ENCODE data around the gene B4GALT1.

B4GALT1 gene

DNA sequence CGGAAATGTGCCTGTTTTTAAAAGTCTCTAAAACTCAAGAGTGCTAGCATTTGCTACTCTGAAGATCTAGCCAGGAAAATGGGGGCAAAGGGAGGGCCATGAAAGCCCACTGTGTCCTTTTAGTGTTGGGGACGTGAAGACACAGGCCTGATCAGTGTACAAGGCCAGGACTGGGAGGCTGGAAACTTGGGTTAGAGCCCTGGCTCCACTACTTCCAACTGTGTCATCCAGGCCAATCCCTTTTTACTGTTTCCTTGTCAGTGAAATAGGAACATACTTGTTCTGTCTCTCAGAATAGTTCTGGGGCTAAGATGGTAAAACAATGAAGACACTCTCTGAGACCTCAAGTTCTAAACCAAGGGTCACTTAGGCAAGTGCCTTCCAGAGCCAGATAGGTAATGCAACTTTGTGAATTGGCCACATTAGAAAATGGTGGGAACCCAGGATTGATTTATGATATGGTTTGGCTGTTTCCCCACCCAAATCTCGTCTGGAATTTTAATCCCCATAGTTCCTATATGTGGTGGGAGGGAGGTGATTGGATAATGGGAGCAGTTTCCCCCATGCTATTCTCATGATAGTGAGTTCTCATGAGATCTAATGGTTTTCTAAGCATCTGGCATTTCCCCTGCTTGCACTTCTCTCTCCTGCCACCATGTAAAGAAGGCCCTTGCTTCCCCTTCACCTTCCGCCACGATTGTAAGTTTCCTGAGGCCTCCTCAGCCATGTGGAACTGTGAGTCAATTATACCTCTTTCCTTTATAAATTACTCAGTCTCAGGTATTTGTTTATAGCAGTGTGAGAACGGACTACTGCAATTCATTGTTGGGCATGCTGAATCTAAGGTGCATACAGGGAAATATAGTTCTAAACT, 30.4 kb upstream of the B4GALT1 start:
- no peak overlapping the region for H2AFZ ChIP-seq (ENCODE audit: low read depth, low read length)
- no peak overlapping the region for H3K4me2 ChIP-seq (ENCODE audit: low read length, poor library complexity, severe bottlenecking)
- H2BK12ac ChIP-seq (ENCODE audit: low read length in 2 of 2): no peak overlapping the region
- no peaks in the 10 kb centered on the region for H3K79me1 ChIP-seq (replicated peaks; ENCODE audit: low read length, poor library complexity, severe bottlenecking)
- peak overlapping the region; percentile 71 for H3K9ac ChIP-seq (ENCODE audit: low read length)
- 67% methylated on average over 5 of the region's 6 CpGs for WGBS
- H2BK5ac ChIP-seq (ENCODE audit: low read depth, low read length, poor library complexity, severe bottlenecking): no peak overlapping the region
- no peak overlapping the region for H3K18ac ChIP-seq (ENCODE audit: low read depth in 1 of 2, low read length in 2 of 2)
- H3K4ac ChIP-seq (ENCODE audit: low read depth in 1 of 2, low read length in 2 of 2): no peak overlapping the region
- H4K8ac ChIP-seq (ENCODE audit: low read length): no peak overlapping the region
- DNase-seq: no peak
- H3K23ac ChIP-seq (ENCODE audit: low read length in 2 of 2): no peak overlapping the region
- H2BK120ac ChIP-seq (ENCODE audit: low read depth, low read length): no peak overlapping the region
- H3K9me3 ChIP-seq (ENCODE audit: control insufficient read depth, low read length): no peaks in the 10 kb centered on the region
- H3K27ac ChIP-seq (ENCODE audit: low read length, poor library complexity, severe bottlenecking): no peak overlapping the region
- H3K27me3 ChIP-seq (ENCODE audit: control insufficient read depth in 1 of 2, insufficient read depth in 1 of 2, low read length in 2 of 2): peaks cover 0 to 21% of the 10 kb centered on the region in 2 experiments
- H2BK15ac ChIP-seq (ENCODE audit: low read depth, poor library complexity, severe bottlenecking): no peak overlapping the region
- no peaks in the 10 kb centered on the region for H3K36me3 ChIP-seq (ENCODE audit: control insufficient read depth in 1 of 2, insufficient read depth in 2 of 2, low read depth in 1 of 2, low read length in 2 of 2)
- H3K4me1 ChIP-seq (ENCODE audit: control insufficient read depth, insufficient read depth, low read depth, low read length): no peaks in the 10 kb centered on the region
- H3K4me3 ChIP-seq (ENCODE audit: insufficient read depth in 1 of 2, low read depth in 1 of 2, low read length in 2 of 2): no peak overlapping the region
- H3K14ac ChIP-seq (ENCODE audit: low read length in 2 of 2): peak overlapping the region in 1 of 2 experiments; percentile 7
- no peak overlapping the region for H4K91ac ChIP-seq (ENCODE audit: low read length)
- no peak overlapping the region for H2AK5ac ChIP-seq (ENCODE audit: low read length, severe bottlenecking)

GRCh38 chr9:33196736-33197135, 29.6 kb upstream of the B4GALT1 start:
- no peak overlapping the region for H2AK5ac ChIP-seq (ENCODE audit: low read length, severe bottlenecking)

GRCh38 chr9:33193818-33194217, 26.7 kb upstream of the B4GALT1 start:
- no peak overlapping the region for H2BK12ac ChIP-seq (ENCODE audit: low read length in 2 of 2)
- no peak overlapping the region for H4K91ac ChIP-seq (ENCODE audit: low read length)
- no peak overlapping the region for H2BK15ac ChIP-seq (ENCODE audit: low read depth, poor library complexity, severe bottlenecking)
- no peak overlapping the region for H2BK120ac ChIP-seq (ENCODE audit: low read depth, low read length)
- no peak overlapping the region for H3K4me3 ChIP-seq (ENCODE audit: insufficient read depth in 1 of 2, low read depth in 1 of 2, low read length in 2 of 2)
- WGBS: 83% methylated on average over 3 of the region's 3 CpGs
- H2BK5ac ChIP-seq (ENCODE audit: low read depth, low read length, poor library complexity, severe bottlenecking): no peak overlapping the region
- H2AK5ac ChIP-seq (ENCODE audit: low read length, severe bottlenecking): no peak overlapping the region
- no peak overlapping the region for H4K8ac ChIP-seq (ENCODE audit: low read length)
- no peaks in the 10 kb centered on the region for H3K4me1 ChIP-seq (ENCODE audit: control insufficient read depth, insufficient read depth, low read depth, low read length)
- H2AFZ ChIP-seq (ENCODE audit: low read depth, low read length): no peak overlapping the region
- no peak overlapping the region for H3K18ac ChIP-seq (ENCODE audit: low read depth in 1 of 2, low read length in 2 of 2)
- H3K36me3 ChIP-seq (ENCODE audit: control insufficient read depth in 1 of 2, insufficient read depth in 2 of 2, low read depth in 1 of 2, low read length in 2 of 2): no peaks in the 10 kb centered on the region
- H3K4me2 ChIP-seq (ENCODE audit: low read length, poor library complexity, severe bottlenecking): no peak overlapping the region
- no peak overlapping the region for H3K14ac ChIP-seq (ENCODE audit: low read length in 2 of 2)
- no peak overlapping the region for H3K9ac ChIP-seq (ENCODE audit: low read length)
- no peak for DNase-seq
- no peak overlapping the region for H3K27ac ChIP-seq (ENCODE audit: low read length, poor library complexity, severe bottlenecking)
- no peaks in the 10 kb centered on the region for H3K79me1 ChIP-seq (replicated peaks; ENCODE audit: low read length, poor library complexity, severe bottlenecking)
- H3K23ac ChIP-seq (ENCODE audit: low read length in 2 of 2): no peak overlapping the region
- H3K4ac ChIP-seq (ENCODE audit: low read depth in 1 of 2, low read length in 2 of 2): no peak overlapping the region
- peaks cover 0 to 19% of the 10 kb centered on the region in 2 experiments for H3K27me3 ChIP-seq (ENCODE audit: control insufficient read depth in 1 of 2, insufficient read depth in 1 of 2, low read length in 2 of 2)
- H3K9me3 ChIP-seq (ENCODE audit: control insufficient read depth, low read length): no peaks in the 10 kb centered on the region

More at GRCh38 chr9:33196736-33197135, 29.6 kb upstream of the B4GALT1 start:
- H2BK5ac ChIP-seq (ENCODE audit: low read depth, low read length, poor library complexity, severe bottlenecking): no peak overlapping the region
- H3K14ac ChIP-seq (ENCODE audit: low read length in 2 of 2): no peak overlapping the region
- WGBS: 100% methylated on average over 1 of the region's 1 CpG
- H2BK12ac ChIP-seq (ENCODE audit: low read length in 2 of 2): no peak overlapping the region
- no peak overlapping the region for H3K23ac ChIP-seq (ENCODE audit: low read length in 2 of 2)
- H3K4me1 ChIP-seq (ENCODE audit: control insufficient read depth, insufficient read depth, low read depth, low read length): no peaks in the 10 kb centered on the region
- H3K36me3 ChIP-seq (ENCODE audit: control insufficient read depth in 1 of 2, insufficient read depth in 2 of 2, low read depth in 1 of 2, low read length in 2 of 2): no peaks in the 10 kb centered on the region
- H3K4ac ChIP-seq (ENCODE audit: low read depth in 1 of 2, low read length in 2 of 2): no peak overlapping the region
- no peak overlapping the region for H3K18ac ChIP-seq (ENCODE audit: low read depth in 1 of 2, low read length in 2 of 2)
- no peak overlapping the region for H3K27ac ChIP-seq (ENCODE audit: low read length, poor library complexity, severe bottlenecking)
- no peak overlapping the region for H3K9ac ChIP-seq (ENCODE audit: low read length)
- H3K27me3 ChIP-seq (ENCODE audit: control insufficient read depth in 1 of 2, insufficient read depth in 1 of 2, low read length in 2 of 2): peaks cover 0 to 17% of the 10 kb centered on the region in 2 experiments
- H2BK120ac ChIP-seq (ENCODE audit: low read depth, low read length): no peak overlapping the region
- no peak overlapping the region for H2AFZ ChIP-seq (ENCODE audit: low read depth, low read length)
- H3K9me3 ChIP-seq (ENCODE audit: control insufficient read depth, low read length): no peaks in the 10 kb centered on the region
- H3K79me1 ChIP-seq (replicated peaks; ENCODE audit: low read length, poor library complexity, severe bottlenecking): no peaks in the 10 kb centered on the region
- no peak overlapping the region for H3K4me3 ChIP-seq (ENCODE audit: insufficient read depth in 1 of 2, low read depth in 1 of 2, low read length in 2 of 2)
- no peak overlapping the region for H4K91ac ChIP-seq (ENCODE audit: low read length)
- H3K4me2 ChIP-seq (ENCODE audit: low read length, poor library complexity, severe bottlenecking): no peak overlapping the region
- DNase-seq: no peak
- H2BK15ac ChIP-seq (ENCODE audit: low read depth, poor library complexity, severe bottlenecking): no peak overlapping the region
- no peak overlapping the region for H4K8ac ChIP-seq (ENCODE audit: low read length)

GRCh38 chr9:33192493-33193255, 25.5 kb upstream of the B4GALT1 start:
- Histone ChIP-seq H3K18ac (ENCODE audit: low read depth in 1 of 2, low read length in 2 of 2) (no peak overlapping the region), H3K4me1 (ENCODE audit: control insufficient read depth, insufficient read depth, low read depth, low read length) (peaks cover under 1% of the 10 kb centered on the region), H2BK12ac (ENCODE audit: low read length in 2 of 2) (no peak overlapping the region), H3K4me2 (ENCODE audit: low read length, poor library complexity, severe bottlenecking) (no peak overlapping the region), H3K14ac (ENCODE audit: low read length in 2 of 2) (no peak overlapping the region), H2AK5ac (ENCODE audit: low read length, severe bottlenecking) (no peak overlapping the region), H3K27ac (ENCODE audit: low read length, poor library complexity, severe bottlenecking) (no peak overlapping the region), H3K36me3 (ENCODE audit: control insufficient read depth in 1 of 2, insufficient read depth in 2 of 2, low read depth in 1 of 2, low read length in 2 of 2) (no peaks in the 10 kb centered on the region), H2AFZ (ENCODE audit: low read depth, low read length) (no peak overlapping the region), H2BK5ac (ENCODE audit: low read depth, low read length, poor library complexity, severe bottlenecking) (no peak overlapping the region), H2BK15ac (ENCODE audit: low read depth, poor library complexity, severe bottlenecking) (no peak overlapping the region), H4K8ac (ENCODE audit: low read length) (no peak overlapping the region), H3K4ac (ENCODE audit: low read depth in 1 of 2, low read length in 2 of 2) (no peak overlapping the region), H2BK120ac (ENCODE audit: low read depth, low read length) (no peak overlapping the region), H3K4me3 (ENCODE audit: insufficient read depth in 1 of 2, low read depth in 1 of 2, low read length in 2 of 2) (no peak overlapping the region), H3K23ac (ENCODE audit: low read length in 2 of 2) (no peak overlapping the region), H3K9me3 (ENCODE audit: control insufficient read depth, low read length) (no peaks in the 10 kb centered on the region), H3K9ac (ENCODE audit: low read length) (peak overlapping the region; percentile 28), H3K27me3 (ENCODE audit: control insufficient read depth in 1 of 2, insufficient read depth in 1 of 2, low read length in 2 of 2) (peaks cover 0 to 30% of the 10 kb centered on the region in 2 experiments), H4K91ac (ENCODE audit: low read length) (no peak overlapping the region), H3K79me1 (replicated peaks; ENCODE audit: low read length, poor library complexity, severe bottlenecking) (no peaks in the 10 kb centered on the region)
- 36% methylated on average over 3 of the region's 3 CpGs for WGBS
- DNase-seq: peak; percentile 36

Measured in mesenchymal stem cell (in vitro differentiated cells and primary cell).